GM23338 (cell line): ENCODE results near the gene HGF. TPM values are rescaled to one million over a fixed set of nuclear protein-coding genes. Genes with fewer than 3 reads are reported as not detected.

Source experiments
- ATAC-seq: fragments of 200-7000 bp; cut with Tn5 transposase; 3 replicates; pipeline ENCODE4 v1.9.1; 2020
- DNase-seq: peaks from one replicate; pipeline ENCODE4 v3.0.0-alpha.2; 2015; ENCODE audit warnings: low spot score
- H2AFZ ChIP-seq: fragments of 200-600 bp; sonication (generic); 2 replicates; pipeline ENCODE4 v1.8.0; 2016; ENCODE audit warnings: antibody characterized with exemption, mild to moderate bottlenecking, moderate library complexity
- H3F3A ChIP-seq: fragments of 200-600 bp; sonication (generic); replicated peaks from 2 replicates; pipeline ENCODE4 v1.8.0; 2017; ENCODE audit warnings: antibody characterized with exemption, mixed run types, low read depth
- H3K27ac ChIP-seq: fragments of 200-600 bp; sonication (generic); 2 replicates; pipeline ENCODE4 v1.6.1; 2016; ENCODE audit warnings: low read depth
- H3K27me3 ChIP-seq: fragments of 200-600 bp; sonication (generic); 2 replicates; pipeline ENCODE4 v1.8.0; 2016; ENCODE audit warnings: mild to moderate bottlenecking, mixed run types, moderate library complexity; ENCODE audit not compliant: insufficient read depth
- H3K36me3 ChIP-seq: fragments of 200-600 bp; sonication (generic); 2 replicates; pipeline ENCODE4 v1.8.0; 2016; ENCODE audit warnings: mild to moderate bottlenecking; ENCODE audit not compliant: insufficient read depth
- H3K4me1 ChIP-seq: fragments of 200-600 bp; sonication (generic); 2 replicates; pipeline ENCODE4 v1.8.0; 2016; ENCODE audit warnings: mild to moderate bottlenecking, moderate library complexity; ENCODE audit not compliant: insufficient read depth
- H3K4me2 ChIP-seq: fragments of 200-600 bp; sonication (generic); 2 replicates; pipeline ENCODE4 v1.7.1; 2017; ENCODE audit warnings: mixed run types
- H3K4me3 ChIP-seq: fragments of 200-600 bp; sonication (generic); 2 replicates; pipeline ENCODE4 v1.6.1; 2016; ENCODE audit warnings: mixed run types
- H3K79me2 ChIP-seq: fragments of 200-600 bp; sonication (generic); replicated peaks from 2 replicates; pipeline ENCODE4 v1.8.0; 2017; ENCODE audit warnings: mild to moderate bottlenecking; ENCODE audit not compliant: insufficient read depth
- H3K9me2 ChIP-seq: fragments of 200-600 bp; sonication (generic); 2 replicates; pipeline ENCODE4 v1.8.0; 2017; ENCODE audit not compliant: insufficient read depth
- H4K20me1 ChIP-seq: fragments of 200-600 bp; sonication (generic); replicated peaks from 2 replicates; pipeline ENCODE4 v1.8.0; 2017; ENCODE audit warnings: mild to moderate bottlenecking; ENCODE audit not compliant: insufficient read depth
- H3K27ac Mint-ChIP-seq: 2 replicates; pipeline ENCODE4 v1.8.0; 2020; ENCODE audit warnings: inconsistent platforms, mild to moderate bottlenecking, moderate library complexity, mixed read lengths
- H3K27me3 Mint-ChIP-seq: 3 replicates; pipeline ENCODE4 v1.8.0; 2022; ENCODE audit warnings: low read depth, mild to moderate bottlenecking, moderate library complexity, mixed read lengths, inconsistent platforms; ENCODE audit not compliant: insufficient read depth, poor library complexity
- H3K36me3 Mint-ChIP-seq: 3 replicates; pipeline ENCODE4 v1.8.0; 2021; ENCODE audit warnings: low read depth, mild to moderate bottlenecking, inconsistent platforms, moderate library complexity, mixed read lengths
- H3K4me1 Mint-ChIP-seq: 3 replicates; pipeline ENCODE4 v1.8.0; 2020; ENCODE audit warnings: mild to moderate bottlenecking, inconsistent platforms, mixed read lengths
- H3K4me3 Mint-ChIP-seq: 3 replicates; pipeline ENCODE4 v1.8.0; 2021; ENCODE audit warnings: moderate library complexity, mild to moderate bottlenecking, inconsistent platforms, mixed read lengths
- H3K9me3 Mint-ChIP-seq: 3 replicates; pipeline ENCODE4 v1.8.0; 2020; ENCODE audit warnings: moderate library complexity, mild to moderate bottlenecking, inconsistent platforms, mixed read lengths
- CREB1 ChIP-seq: fragments of 250-450 bp; sonication (Bioruptor Pico); IDR thresholded peaks from 2 replicates; pipeline ENCODE4 v1.5.0; 2020; ENCODE audit warnings: low read depth, mild to moderate bottlenecking, moderate library complexity
- ETS1 ChIP-seq: IDR thresholded peaks from 2 replicates; pipeline ENCODE4 v1.6.1; 2016; ENCODE audit warnings: antibody characterized with exemption
- EZH2 ChIP-seq: fragments of 200-600 bp; sonication (generic); IDR thresholded peaks from one replicate; pipeline ENCODE4 v1.8.0; 2017; ENCODE audit warnings: antibody characterized with exemption, mild to moderate bottlenecking, low read depth; ENCODE audit not compliant: unreplicated experiment
- EZH2phosphoT487 ChIP-seq: fragments of 200-600 bp; sonication (generic); IDR thresholded peaks from one replicate; pipeline ENCODE4 v1.8.1; 2018; ENCODE audit warnings: antibody characterized with exemption; ENCODE audit not compliant: unreplicated experiment
- JUNB ChIP-seq: IDR thresholded peaks from one replicate; pipeline ENCODE4 v1.6.1; 2016; ENCODE audit warnings: antibody characterized with exemption; ENCODE audit not compliant: unreplicated experiment
- NANOG ChIP-seq: IDR thresholded peaks from 2 replicates; pipeline ENCODE4 v1.6.1; 2016; ENCODE audit warnings: antibody characterized with exemption, borderline replicate concordance
- POLR2AphosphoS5 ChIP-seq: IDR thresholded peaks from 2 replicates; pipeline ENCODE4 v1.6.1; 2016; ENCODE audit warnings: antibody characterized with exemption, low read depth
- STAT1 ChIP-seq: IDR thresholded peaks from one replicate; pipeline ENCODE4 v1.6.1; 2016; ENCODE audit warnings: antibody characterized with exemption; ENCODE audit not compliant: unreplicated experiment
- ZNF114 ChIP-seq: fragments of 250-450 bp; sonication (Bioruptor Pico); IDR thresholded peaks from 2 replicates; pipeline ENCODE4 v1.5.0; 2020; ENCODE audit warnings: mild to moderate bottlenecking, moderate library complexity
- ZNF331 ChIP-seq: fragments of 250-450 bp; sonication (Bioruptor Pico); IDR thresholded peaks from 2 replicates; pipeline ENCODE4 v1.5.0; 2020; ENCODE audit warnings: low read depth, mild to moderate bottlenecking, moderate library complexity
- polyA plus RNA-seq: library from polyadenylated mRNA; unstranded; fragments of >200 nt; fragmentation: Nextera tagmentation; extraction: Ambion mirVana; gene quantifications from 2 replicates; pipeline ENCODE4 v1.2.1, GENCODE V29; 2016
- total RNA-seq: library from RNA; depleted of rRNA; stranded (reverse); fragments of >200 nt; shearing (Covaris generic); gene quantifications from 2 replicates; pipeline ENCODE4 v1.2.3, GENCODE V29; 2014
- TF ChIP-seq, protein P1 (sequence below), 2 experiments: fragments of 200-600 bp in 1 of 2; sonication (generic) in 1 of 2; conservative IDR thresholded peaks; 2 replicates each; pipeline versions ENCODE4 v1.5.1 to v1.6.1; 2016 to 2017; ENCODE audit warnings: antibody characterized with exemption in 2 of 2, low read depth in 2 of 2, mild to moderate bottlenecking in 2 of 2, moderate library complexity in 1 of 2
- TF ChIP-seq, protein P2 (sequence below): fragments of 250-450 bp; sonication (Bioruptor Pico); IDR thresholded peaks from 2 replicates; pipeline ENCODE4 v1.5.0; 2020; ENCODE audit warnings: mild to moderate bottlenecking, moderate library complexity
- TF ChIP-seq, protein P3 (sequence below): IDR thresholded peaks from one replicate; pipeline ENCODE4 v1.6.1; 2018; ENCODE audit warnings: antibody characterized with exemption; ENCODE audit not compliant: unreplicated experiment

Gene HGF
- total and polyA plus RNA-seq, 2 experiments from 2014 or later, result 0.24 to 1.1 TPM

DNA sequence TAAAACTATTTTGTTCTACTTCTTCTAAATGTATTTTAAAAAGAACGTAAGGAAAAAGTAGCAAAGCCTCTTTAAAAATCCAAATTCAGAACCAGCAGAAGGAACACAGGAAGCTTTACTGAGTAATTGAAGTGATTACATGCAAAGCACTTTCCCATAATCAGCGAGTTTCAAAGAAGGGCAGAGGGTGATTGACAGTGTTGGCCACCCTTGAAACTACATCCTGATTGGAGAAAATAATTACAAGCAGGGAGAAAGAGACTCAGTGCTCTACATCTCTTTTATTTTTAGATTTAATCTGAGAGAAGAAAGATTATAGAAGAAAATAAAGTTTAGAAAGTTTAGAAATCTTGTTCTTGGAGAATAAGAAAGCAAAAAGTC is 20.3 kb upstream of the HGF start:
- peaks cover 8% of the 10 kb centered on the region; the same call in 1 of the 2 replicates for H3K4me1 ChIP-seq
- ATAC-seq (no peak), DNase-seq (no peak)
- no peak overlapping the region for H3K4me3 ChIP-seq
- H4K20me1 ChIP-seq, result no peaks in the 10 kb centered on the region
- H3K4me2 ChIP-seq, result no peak overlapping the region
- Mint-ChIP-seq H3K4me3 (no peak overlapping the region), H3K27me3 (peaks cover 3% of the 10 kb centered on the region), H3K27ac (no peak overlapping the region), H3K36me3 (no peaks in the 10 kb centered on the region), H3K4me1 (peaks cover 19% of the 10 kb centered on the region), H3K9me3 (no peaks in the 10 kb centered on the region)
- no peaks in the 10 kb centered on the region for H3K79me2 ChIP-seq
- TF ChIP-seq EZH2phosphoT487 (no peak), JUNB (no peak), EZH2 (no peak), NANOG (no peak), ZNF114 (no peak), POLR2AphosphoS5 (no peak), ETS1 (no peak), CREB1 (no peak), STAT1 (no peak), ZNF331 (CRISPR knock-in tag) (no peak)
- TF ChIP-seq, protein P1, sequence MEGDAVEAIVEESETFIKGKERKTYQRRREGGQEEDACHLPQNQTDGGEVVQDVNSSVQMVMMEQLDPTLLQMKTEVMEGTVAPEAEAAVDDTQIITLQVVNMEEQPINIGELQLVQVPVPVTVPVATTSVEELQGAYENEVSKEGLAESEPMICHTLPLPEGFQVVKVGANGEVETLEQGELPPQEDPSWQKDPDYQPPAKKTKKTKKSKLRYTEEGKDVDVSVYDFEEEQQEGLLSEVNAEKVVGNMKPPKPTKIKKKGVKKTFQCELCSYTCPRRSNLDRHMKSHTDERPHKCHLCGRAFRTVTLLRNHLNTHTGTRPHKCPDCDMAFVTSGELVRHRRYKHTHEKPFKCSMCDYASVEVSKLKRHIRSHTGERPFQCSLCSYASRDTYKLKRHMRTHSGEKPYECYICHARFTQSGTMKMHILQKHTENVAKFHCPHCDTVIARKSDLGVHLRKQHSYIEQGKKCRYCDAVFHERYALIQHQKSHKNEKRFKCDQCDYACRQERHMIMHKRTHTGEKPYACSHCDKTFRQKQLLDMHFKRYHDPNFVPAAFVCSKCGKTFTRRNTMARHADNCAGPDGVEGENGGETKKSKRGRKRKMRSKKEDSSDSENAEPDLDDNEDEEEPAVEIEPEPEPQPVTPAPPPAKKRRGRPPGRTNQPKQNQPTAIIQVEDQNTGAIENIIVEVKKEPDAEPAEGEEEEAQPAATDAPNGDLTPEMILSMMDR (conservative IDR thresholded peaks at IDR 0.05; ENCODE audit: low read depth in 2 of 2), result no peak
- TF ChIP-seq, protein P2, sequence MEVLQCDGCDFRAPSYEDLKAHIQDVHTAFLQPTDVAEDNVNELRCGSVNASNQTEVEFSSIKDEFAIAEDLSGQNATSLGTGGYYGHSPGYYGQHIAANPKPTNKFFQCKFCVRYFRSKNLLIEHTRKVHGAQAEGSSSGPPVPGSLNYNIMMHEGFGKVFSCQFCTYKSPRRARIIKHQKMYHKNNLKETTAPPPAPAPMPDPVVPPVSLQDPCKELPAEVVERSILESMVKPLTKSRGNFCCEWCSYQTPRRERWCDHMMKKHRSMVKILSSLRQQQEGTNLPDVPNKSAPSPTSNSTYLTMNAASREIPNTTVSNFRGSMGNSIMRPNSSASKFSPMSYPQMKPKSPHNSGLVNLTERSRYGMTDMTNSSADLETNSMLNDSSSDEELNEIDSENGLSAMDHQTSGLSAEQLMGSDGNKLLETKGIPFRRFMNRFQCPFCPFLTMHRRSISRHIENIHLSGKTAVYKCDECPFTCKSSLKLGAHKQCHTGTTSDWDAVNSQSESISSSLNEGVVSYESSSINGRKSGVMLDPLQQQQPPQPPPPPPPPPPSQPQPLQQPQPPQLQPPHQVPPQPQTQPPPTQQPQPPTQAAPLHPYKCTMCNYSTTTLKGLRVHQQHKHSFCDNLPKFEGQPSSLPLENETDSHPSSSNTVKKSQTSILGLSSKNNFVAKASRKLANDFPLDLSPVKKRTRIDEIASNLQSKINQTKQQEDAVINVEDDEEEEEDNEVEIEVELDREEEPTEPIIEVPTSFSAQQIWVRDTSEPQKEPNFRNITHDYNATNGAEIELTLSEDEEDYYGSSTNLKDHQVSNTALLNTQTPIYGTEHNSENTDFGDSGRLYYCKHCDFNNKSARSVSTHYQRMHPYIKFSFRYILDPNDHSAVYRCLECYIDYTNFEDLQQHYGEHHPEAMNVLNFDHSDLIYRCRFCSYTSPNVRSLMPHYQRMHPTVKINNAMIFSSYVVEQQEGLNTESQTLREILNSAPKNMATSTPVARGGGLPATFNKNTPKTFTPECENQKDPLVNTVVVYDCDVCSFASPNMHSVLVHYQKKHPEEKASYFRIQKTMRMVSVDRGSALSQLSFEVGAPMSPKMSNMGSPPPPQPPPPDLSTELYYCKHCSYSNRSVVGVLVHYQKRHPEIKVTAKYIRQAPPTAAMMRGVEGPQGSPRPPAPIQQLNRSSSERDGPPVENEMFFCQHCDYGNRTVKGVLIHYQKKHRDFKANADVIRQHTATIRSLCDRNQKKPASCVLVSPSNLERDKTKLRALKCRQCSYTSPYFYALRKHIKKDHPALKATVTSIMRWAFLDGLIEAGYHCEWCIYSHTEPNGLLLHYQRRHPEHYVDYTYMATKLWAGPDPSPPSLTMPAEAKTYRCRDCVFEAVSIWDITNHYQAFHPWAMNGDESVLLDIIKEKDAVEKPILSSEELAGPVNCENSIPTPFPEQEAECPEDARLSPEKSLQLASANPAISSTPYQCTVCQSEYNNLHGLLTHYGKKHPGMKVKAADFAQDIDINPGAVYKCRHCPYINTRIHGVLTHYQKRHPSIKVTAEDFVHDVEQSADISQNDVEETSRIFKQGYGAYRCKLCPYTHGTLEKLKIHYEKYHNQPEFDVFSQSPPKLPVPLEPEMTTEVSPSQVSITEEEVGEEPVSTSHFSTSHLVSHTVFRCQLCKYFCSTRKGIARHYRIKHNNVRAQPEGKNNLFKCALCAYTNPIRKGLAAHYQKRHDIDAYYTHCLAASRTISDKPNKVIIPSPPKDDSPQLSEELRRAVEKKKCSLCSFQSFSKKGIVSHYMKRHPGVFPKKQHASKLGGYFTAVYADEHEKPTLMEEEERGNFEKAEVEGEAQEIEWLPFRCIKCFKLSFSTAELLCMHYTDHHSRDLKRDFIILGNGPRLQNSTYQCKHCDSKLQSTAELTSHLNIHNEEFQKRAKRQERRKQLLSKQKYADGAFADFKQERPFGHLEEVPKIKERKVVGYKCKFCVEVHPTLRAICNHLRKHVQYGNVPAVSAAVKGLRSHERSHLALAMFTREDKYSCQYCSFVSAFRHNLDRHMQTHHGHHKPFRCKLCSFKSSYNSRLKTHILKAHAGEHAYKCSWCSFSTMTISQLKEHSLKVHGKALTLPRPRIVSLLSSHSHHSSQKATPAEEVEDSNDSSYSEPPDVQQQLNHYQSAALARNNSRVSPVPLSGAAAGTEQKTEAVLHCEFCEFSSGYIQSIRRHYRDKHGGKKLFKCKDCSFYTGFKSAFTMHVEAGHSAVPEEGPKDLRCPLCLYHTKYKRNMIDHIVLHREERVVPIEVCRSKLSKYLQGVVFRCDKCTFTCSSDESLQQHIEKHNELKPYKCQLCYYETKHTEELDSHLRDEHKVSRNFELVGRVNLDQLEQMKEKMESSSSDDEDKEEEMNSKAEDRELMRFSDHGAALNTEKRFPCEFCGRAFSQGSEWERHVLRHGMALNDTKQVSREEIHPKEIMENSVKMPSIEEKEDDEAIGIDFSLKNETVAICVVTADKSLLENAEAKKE (CRISPR knock-in tag), result no peak
- TF ChIP-seq, protein P3, sequence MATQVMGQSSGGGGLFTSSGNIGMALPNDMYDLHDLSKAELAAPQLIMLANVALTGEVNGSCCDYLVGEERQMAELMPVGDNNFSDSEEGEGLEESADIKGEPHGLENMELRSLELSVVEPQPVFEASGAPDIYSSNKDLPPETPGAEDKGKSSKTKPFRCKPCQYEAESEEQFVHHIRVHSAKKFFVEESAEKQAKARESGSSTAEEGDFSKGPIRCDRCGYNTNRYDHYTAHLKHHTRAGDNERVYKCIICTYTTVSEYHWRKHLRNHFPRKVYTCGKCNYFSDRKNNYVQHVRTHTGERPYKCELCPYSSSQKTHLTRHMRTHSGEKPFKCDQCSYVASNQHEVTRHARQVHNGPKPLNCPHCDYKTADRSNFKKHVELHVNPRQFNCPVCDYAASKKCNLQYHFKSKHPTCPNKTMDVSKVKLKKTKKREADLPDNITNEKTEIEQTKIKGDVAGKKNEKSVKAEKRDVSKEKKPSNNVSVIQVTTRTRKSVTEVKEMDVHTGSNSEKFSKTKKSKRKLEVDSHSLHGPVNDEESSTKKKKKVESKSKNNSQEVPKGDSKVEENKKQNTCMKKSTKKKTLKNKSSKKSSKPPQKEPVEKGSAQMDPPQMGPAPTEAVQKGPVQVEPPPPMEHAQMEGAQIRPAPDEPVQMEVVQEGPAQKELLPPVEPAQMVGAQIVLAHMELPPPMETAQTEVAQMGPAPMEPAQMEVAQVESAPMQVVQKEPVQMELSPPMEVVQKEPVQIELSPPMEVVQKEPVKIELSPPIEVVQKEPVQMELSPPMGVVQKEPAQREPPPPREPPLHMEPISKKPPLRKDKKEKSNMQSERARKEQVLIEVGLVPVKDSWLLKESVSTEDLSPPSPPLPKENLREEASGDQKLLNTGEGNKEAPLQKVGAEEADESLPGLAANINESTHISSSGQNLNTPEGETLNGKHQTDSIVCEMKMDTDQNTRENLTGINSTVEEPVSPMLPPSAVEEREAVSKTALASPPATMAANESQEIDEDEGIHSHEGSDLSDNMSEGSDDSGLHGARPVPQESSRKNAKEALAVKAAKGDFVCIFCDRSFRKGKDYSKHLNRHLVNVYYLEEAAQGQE, result no peak
- no peak overlapping the region for H2AFZ ChIP-seq
- no peaks in the 10 kb centered on the region for H3F3A ChIP-seq
- no peaks in the 10 kb centered on the region for H3K27me3 ChIP-seq
- H3K36me3 ChIP-seq, result no peaks in the 10 kb centered on the region
- H3K9me2 ChIP-seq, result no peaks in the 10 kb centered on the region
- H3K27ac ChIP-seq, result no peak overlapping the region
